CD14-positive monocyte (primary cell): ENCODE data around the gene CPEB3. TPM values are rescaled to one million over a fixed set of nuclear protein-coding genes. Genes with fewer than 3 reads are reported as not detected.
A peak's percentile ranks its signal among the peaks of the same experiment; 100 is the strongest.

ENCODE experiments used
- DNase-seq, 3 donors: peaks; one replicate each; pipeline ENCODE4 v3.0.0-alpha.2; 2011 to 2022
- H2AFZ ChIP-seq: 2 replicates; pipeline ENCODE4 v1.6.0; 2012; ENCODE audit warnings: mild to moderate bottlenecking, low read depth, low read length, inconsistent platforms; ENCODE audit not compliant: insufficient read depth, poor library complexity, severe bottlenecking
- H3K27ac ChIP-seq, 2 donors: 1 replicate in 1 of 2; 2 replicates in 1 of 2; pipeline ENCODE4 v1.5.1; 2012 to 2013; ENCODE audit warnings: low read length in 2 of 2, control low read depth in 1 of 2, inconsistent platforms in 1 of 2, low read depth in 1 of 2, mild to moderate bottlenecking in 1 of 2
- H3K27me3 ChIP-seq, 2 donors: one replicate each; pipeline versions ENCODE4 v1.6.0 to v1.6.1; 2011 to 2013; ENCODE audit warnings: low read length in 2 of 2; ENCODE audit not compliant: control insufficient read depth in 2 of 2, insufficient read depth in 2 of 2
- H3K36me3 ChIP-seq, 2 donors: replicated peaks in 1 of 2; 1 replicate in 1 of 2; 2 replicates in 1 of 2; pipeline versions ENCODE4 v1.5.1 to v1.6.1; 2012 to 2013; ENCODE audit warnings: low read length in 2 of 2, control low read depth in 1 of 2, inconsistent platforms in 1 of 2, mild to moderate bottlenecking in 1 of 2; ENCODE audit not compliant: insufficient read depth in 2 of 2, control insufficient read depth in 1 of 2
- H3K4me1 ChIP-seq, 2 donors: 1 replicate in 1 of 2; 2 replicates in 1 of 2; pipeline versions ENCODE4 v1.5.1 to v1.6.1; 2012 to 2013; ENCODE audit warnings: low read length in 2 of 2, control low read depth in 1 of 2, inconsistent platforms in 1 of 2, mild to moderate bottlenecking in 1 of 2, moderate library complexity in 1 of 2; ENCODE audit not compliant: insufficient read depth in 2 of 2, control insufficient read depth in 1 of 2
- H3K4me2 ChIP-seq: replicated peaks from 2 replicates; pipeline ENCODE3; 2012; ENCODE audit warnings: low read length, moderate library complexity, mild to moderate bottlenecking; ENCODE audit not compliant: poor library complexity, severe bottlenecking; ENCODE audit errors: extremely low read depth
- H3K4me3 ChIP-seq, 3 experiments: fragments of 200-600 bp in 1 of 3; sonication (generic) in 1 of 3; replicated peaks in 1 of 3; 1 replicate in 2 of 3; 2 replicates in 1 of 3; pipeline ENCODE4 v1.5.1; 2011 to 2013; ENCODE audit warnings: low read length in 3 of 3, mild to moderate bottlenecking in 3 of 3, control low read depth in 2 of 3, low read depth in 2 of 3, inconsistent platforms in 1 of 3, moderate library complexity in 1 of 3
- H3K79me2 ChIP-seq: 2 replicates; pipeline ENCODE4 v1.6.0; 2012; ENCODE audit warnings: mild to moderate bottlenecking, control low read depth, inconsistent platforms, low read length, moderate library complexity; ENCODE audit not compliant: insufficient read depth
- H3K9ac ChIP-seq: 2 replicates; pipeline ENCODE4 v1.6.0; 2017; ENCODE audit warnings: low read length, mild to moderate bottlenecking; ENCODE audit not compliant: insufficient read depth, poor library complexity, severe bottlenecking
- H3K9me3 ChIP-seq, 2 donors: replicated peaks in 1 of 2; 1 replicate in 1 of 2; 2 replicates in 1 of 2; pipeline versions ENCODE4 v1.5.1 to v1.6.1; 2012 to 2013; ENCODE audit warnings: low read length in 2 of 2, control low read depth in 1 of 2; ENCODE audit not compliant: control insufficient read depth in 1 of 2, insufficient read depth in 1 of 2
- H4K20me1 ChIP-seq: 2 replicates; pipeline ENCODE4 v1.6.0; 2012; ENCODE audit warnings: mild to moderate bottlenecking, low read length, control low read depth, moderate library complexity; ENCODE audit not compliant: insufficient read depth
- H3K27ac Mint-ChIP-seq, 7 donors: one replicate each; pipeline ENCODE4 v1.8.0; 2020; ENCODE audit warnings: mild to moderate bottlenecking in 7 of 7, mixed read lengths in 7 of 7, moderate library complexity in 6 of 7, inconsistent platforms in 2 of 7
- H3K27me3 Mint-ChIP-seq, 3 donors: one replicate each; pipeline ENCODE4 v1.8.0; 2021 to 2022; ENCODE audit warnings: low read depth in 3 of 3, mild to moderate bottlenecking in 3 of 3, mixed read lengths in 3 of 3, moderate library complexity in 3 of 3, inconsistent platforms in 1 of 3
- H3K36me3 Mint-ChIP-seq, 2 donors: one replicate each; pipeline ENCODE4 v1.8.0; 2020; ENCODE audit warnings: mixed read lengths in 2 of 2, inconsistent platforms in 1 of 2, mild to moderate bottlenecking in 1 of 2
- H3K4me1 Mint-ChIP-seq: one replicate; pipeline ENCODE4 v1.8.0; 2020; ENCODE audit warnings: mild to moderate bottlenecking, mixed read lengths
- H3K4me3 Mint-ChIP-seq, 2 donors: one replicate each; pipeline ENCODE4 v1.8.0; 2020; ENCODE audit warnings: mild to moderate bottlenecking in 2 of 2, mixed read lengths in 2 of 2, moderate library complexity in 1 of 2
- H3K9me3 Mint-ChIP-seq, 7 donors: one replicate each; pipeline ENCODE4 v1.8.0; 2020 to 2022; ENCODE audit warnings: mixed read lengths in 7 of 7, mild to moderate bottlenecking in 6 of 7, moderate library complexity in 6 of 7, inconsistent platforms in 2 of 7
- CTCF ChIP-seq: fragments of 200-600 bp; IDR thresholded peaks from one replicate; pipeline ENCODE4 v1.8.0; 2022; ENCODE audit warnings: antibody characterized with exemption, mild to moderate bottlenecking
- WGBS: methylation state at CpG from one replicate; pipeline ENCODE4 v1.1.5; 2013; ENCODE audit warnings: missing lambda C conversion rate; ENCODE audit not compliant: insufficient coverage; 5-methylcytosine and 5-hydroxymethylcytosine counted together
- intact Hi-C, 2 donors: fragments of 100-400 bp; cut with micrococcal nuclease; formaldehyde crosslinking; loops; one replicate each; pipeline versions ENCODE4 v1.15.0 to v1.15.1; 2023
- polyA plus RNA-seq, 3 donors: library from polyadenylated mRNA; depleted of rRNA in 1 of 3; unstranded in 2 of 3; stranded (reverse) in 1 of 3; fragments of 300-500 nt in 2 of 3; fragments of >200 nt in 1 of 3; fragmentation: Illumina TruSeq in 2 of 3; gene quantifications; 1 replicate in 2 of 3; 2 replicates in 1 of 3; pipeline ENCODE4 v1.2.3, GENCODE V29; 2012 to 2021

CPEB3 gene
- polyA plus RNA-seq, 3 donors, result 1.8 to 2.9 (median 2.1) TPM

DNA sequence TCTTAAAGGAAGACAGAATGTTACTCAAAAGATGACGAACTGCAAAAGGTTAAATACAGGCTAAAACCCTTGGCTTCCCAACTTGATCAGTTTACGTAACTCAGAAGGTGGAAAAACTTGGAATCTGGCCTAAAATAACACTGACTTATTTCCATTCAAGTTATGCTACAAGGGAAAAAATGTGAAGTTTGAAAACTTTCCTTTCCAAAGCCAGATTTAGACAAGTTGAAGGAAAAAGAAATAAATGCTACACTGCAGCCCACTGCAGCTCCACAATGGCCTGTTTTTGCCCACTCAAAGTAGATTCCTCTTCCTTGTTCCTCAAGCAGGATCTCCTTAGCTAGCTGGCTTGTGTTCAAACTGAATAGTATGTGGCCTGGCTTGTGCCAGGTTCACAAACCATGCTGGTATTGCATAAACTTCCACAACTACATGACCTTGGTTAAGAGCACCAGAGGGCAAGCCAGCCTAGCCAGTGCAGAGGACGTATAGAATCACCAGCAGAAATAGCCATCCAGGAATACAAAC lies 166.2 kb downstream of the CPEB3 start:
- Histone ChIP-seq H3K36me3 (peaks cover 0 to 6% of the 10 kb centered on the region in 2 donors), H3K9me3 (no peaks in the 10 kb centered on the region), H3K79me2 (peaks cover 5% of the 10 kb centered on the region), H3K4me3 (no peak overlapping the region), H3K4me1 (peaks cover 7 to 9% of the 10 kb centered on the region in 2 donors), H3K27ac (peak overlapping the region in 1 of 2 donors; percentile 32), H3K9ac (no peak overlapping the region), H4K20me1 (peaks cover 38% of the 10 kb centered on the region), H3K4me2 (no peak overlapping the region), H3K27me3 (no peaks in the 10 kb centered on the region), H2AFZ (no peak overlapping the region)
- DNase-seq, result no peak
- intact Hi-C loops, result no loop called here
- no peak for TF ChIP-seq CTCF
- Mint-ChIP-seq H3K9me3 (peaks cover 0 to 4% (median 0%) of the 10 kb centered on the region in 7 donors), H3K4me3 (no peak overlapping the region), H3K36me3 (peaks cover 17 to 20% of the 10 kb centered on the region in 2 donors), H3K27me3 (no peaks in the 10 kb centered on the region), H3K4me1 (peaks cover 13% of the 10 kb centered on the region), H3K27ac (peak overlapping the region in 3 of 7 donors; percentile 17 to 50 (median 25))
- no CpG with 5 or more reads among the region's 3 CpGs for WGBS

- peaks cover 5% of the 10 kb centered on the region for H3K79me2 ChIP-seq
- intact Hi-C loops, result no loop called here
- no peaks in the 10 kb centered on the region for H3K27me3 ChIP-seq
- Mint-ChIP-seq H3K27me3 (no peaks in the 10 kb centered on the region), H3K36me3 (peaks cover 15 to 21% of the 10 kb centered on the region in 2 donors), H3K27ac (no peak overlapping the region), H3K9me3 (peaks cover 0 to 2% (median 0%) of the 10 kb centered on the region in 7 donors), H3K4me1 (peaks cover 17% of the 10 kb centered on the region), H3K4me3 (no peak overlapping the region)
- H3K36me3 ChIP-seq, result peaks cover 0 to 6% of the 10 kb centered on the region in 2 donors
- no peak overlapping the region for H3K27ac ChIP-seq
- H3K4me2 ChIP-seq, result no peak overlapping the region
- no peak for DNase-seq
- WGBS, result no CpG with 5 or more reads among the region's 1 CpG
- no peak overlapping the region for H3K9ac ChIP-seq
- no peak overlapping the region for H3K4me3 ChIP-seq
- peaks cover 36% of the 10 kb centered on the region for H4K20me1 ChIP-seq
- peaks cover 9% of the 10 kb centered on the region in 2 donors for H3K4me1 ChIP-seq
- no peaks in the 10 kb centered on the region for H3K9me3 ChIP-seq
- H2AFZ ChIP-seq, result no peak overlapping the region
- TF ChIP-seq CTCF, result no peak
These were observed 166.9 kb downstream of the CPEB3 start for GRCh38 chr10:92124020-92124419.
